ENCODE results near the gene DCLK2. TPM values are rescaled to one million over a fixed set of nuclear protein-coding genes. Genes with fewer than 3 reads are reported as not detected.

The DCLK2 gene
- total RNA-seq, 2 donors from 2014 or later, result 3.0 to 3.1 TPM

DNA sequence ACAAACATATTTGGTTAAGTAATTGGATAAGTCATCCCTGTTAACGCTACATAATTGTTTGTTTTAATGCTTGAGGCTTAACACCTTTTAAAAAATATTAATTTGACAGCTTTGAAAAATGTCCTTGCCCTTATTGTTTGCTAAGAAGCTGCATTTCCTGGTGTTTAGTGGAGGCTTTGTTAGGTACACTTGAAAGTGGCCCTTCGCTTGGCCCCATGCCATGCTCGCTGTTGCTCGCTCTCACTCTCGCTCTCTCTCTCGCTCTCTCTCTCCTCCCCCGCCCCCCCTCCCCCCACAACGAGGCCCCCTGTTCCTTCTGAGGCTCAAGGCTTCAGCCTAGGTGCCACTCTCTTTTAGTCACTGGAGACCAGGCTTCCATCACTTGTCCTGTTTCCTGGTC lies 139.6 kb downstream of the DCLK2 start:
- ATAC-seq (no peak), DNase-seq (no peak)
- intact Hi-C loops (cut with DNase I, micrococcal nuclease), result loop anchor here in 1 of 2 donors (10.0 kb wide), 1 partner anchor 213 kb away; no protein-coding TSS in a partner anchor

DNA sequence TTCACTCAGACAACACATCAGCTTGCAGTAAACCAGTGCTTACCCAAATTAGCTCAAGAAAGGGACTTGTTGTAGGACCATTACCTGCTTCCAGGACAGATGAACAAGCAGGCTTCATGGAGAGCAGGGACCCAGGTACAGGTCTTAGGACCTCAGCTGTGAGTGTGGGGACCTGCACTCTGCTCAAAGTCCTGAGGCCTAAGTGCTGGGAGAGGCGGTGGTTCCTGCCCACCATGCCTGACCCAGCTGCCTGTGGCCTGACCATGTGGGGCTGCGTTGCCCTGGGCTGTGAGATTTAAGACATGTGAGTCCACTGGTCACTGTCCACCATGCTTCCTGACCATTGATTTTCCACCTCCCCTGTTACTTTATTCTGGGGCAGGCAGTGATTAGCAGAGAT lies 140.2 kb downstream of the DCLK2 start:
- DNase-seq, result no peak
- no peak for ATAC-seq
- intact Hi-C loops (cut with DNase I, micrococcal nuclease), result loop anchor here in 1 of 2 donors (10.0 kb wide), 1 partner anchor 214 kb away; no protein-coding TSS in a partner anchor

DNA sequence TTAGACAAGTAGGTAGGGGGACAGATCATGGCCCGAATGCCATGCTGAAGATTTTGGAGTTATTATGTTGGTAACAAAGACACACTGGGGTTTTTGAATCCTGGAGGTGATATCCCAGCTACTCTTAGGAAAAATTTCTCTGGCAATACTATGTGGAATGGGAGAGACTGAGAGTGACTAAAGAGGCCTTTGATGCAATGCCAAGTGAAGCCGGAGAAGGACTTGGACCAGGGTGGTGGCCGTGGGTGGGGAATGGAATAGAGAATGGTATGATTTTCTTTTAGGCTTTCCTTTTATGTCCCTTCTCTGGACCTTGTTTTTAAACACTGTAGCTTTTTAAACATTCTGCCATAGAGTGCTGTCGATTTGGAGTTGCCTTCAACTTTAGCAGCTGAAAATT lies 141.6 kb downstream of the DCLK2 start:
- DNase-seq (no peak), ATAC-seq (no peak)
- intact Hi-C loops (cut with DNase I, micrococcal nuclease), result loop anchor here in 1 of 2 donors (10.0 kb wide), 1 partner anchor 215 kb away; no protein-coding TSS in a partner anchor

DNA sequence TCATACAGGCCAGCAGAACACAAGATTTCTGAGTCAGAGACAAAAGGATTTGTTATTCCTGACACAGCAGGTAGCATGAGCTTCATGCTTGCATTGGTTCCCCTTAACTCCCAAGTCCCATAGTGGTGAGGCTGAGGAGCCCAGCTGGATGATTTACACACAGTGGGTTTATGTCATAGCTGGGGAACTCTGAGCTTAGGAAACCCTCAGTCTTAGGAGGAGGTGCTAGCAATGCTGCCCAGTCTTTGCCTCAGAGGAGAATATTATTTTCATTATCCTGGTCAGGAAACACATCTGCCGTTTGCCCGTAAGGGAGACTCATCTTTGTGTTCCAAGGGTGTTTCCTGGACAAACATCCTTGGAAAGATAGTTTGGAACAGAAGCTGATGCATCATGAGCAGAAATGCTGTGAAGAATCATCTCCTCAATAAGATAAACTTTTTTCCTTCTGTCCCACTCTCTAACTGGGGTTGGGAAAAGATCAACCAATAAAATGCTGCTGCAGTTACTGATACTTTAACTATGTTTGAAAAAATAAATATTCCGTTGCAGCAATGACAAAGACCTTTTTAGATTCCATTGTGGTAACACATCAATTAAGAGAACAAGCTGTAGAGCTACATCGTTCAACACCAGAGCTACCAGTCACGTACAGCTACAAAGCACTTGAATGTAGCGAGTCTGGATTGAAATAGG lies 146.8 kb downstream of the DCLK2 start:
- intact Hi-C loops (cut with DNase I, micrococcal nuclease), result no loop called here
- no peak for DNase-seq
- no peak for ATAC-seq

DNA sequence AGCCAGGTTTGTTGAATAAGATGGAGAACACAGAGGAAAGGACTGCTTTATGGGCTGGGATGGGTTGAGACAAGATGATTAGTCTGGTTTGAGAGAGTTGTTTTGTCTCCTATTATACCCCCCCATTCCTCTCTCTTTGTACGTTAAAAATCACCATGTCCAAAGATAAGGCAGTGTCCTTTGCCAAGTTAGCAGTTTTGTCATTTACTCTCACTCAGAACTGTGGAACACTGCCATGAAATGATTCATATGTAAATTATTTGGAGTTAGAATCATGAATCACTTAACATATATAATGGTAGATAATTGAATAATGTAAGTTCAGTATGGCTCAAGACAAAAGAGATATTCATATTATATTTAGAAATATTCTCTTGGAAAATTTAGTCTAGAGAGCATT lies 151.3 kb downstream of the DCLK2 start:
- intact Hi-C loops (cut with DNase I, micrococcal nuclease), result no loop called here
- DNase-seq (no peak), ATAC-seq (no peak)

DNA sequence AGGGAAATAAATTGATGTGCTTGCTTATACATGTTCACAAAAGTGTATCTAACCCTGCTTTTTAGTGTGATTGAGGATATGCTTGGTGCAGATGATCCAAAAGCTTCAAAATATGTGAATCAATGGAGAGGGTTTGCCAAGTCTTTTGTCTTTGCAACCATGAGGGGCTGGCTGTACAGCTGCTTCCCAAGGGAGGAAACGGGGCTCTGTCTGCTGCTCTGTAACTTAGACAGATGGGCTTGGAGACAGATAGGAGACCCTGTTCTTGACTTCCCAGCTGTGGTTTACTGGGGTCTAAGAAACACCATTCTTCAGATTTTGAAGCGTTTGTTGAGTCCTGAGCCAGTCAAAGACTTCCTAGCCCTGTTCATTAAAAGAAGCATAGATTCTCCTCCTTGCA lies 152.3 kb downstream of the DCLK2 start:
- DNase-seq, result no peak
- intact Hi-C loops (cut with DNase I, micrococcal nuclease), result no loop called here
- no peak for ATAC-seq

DNA sequence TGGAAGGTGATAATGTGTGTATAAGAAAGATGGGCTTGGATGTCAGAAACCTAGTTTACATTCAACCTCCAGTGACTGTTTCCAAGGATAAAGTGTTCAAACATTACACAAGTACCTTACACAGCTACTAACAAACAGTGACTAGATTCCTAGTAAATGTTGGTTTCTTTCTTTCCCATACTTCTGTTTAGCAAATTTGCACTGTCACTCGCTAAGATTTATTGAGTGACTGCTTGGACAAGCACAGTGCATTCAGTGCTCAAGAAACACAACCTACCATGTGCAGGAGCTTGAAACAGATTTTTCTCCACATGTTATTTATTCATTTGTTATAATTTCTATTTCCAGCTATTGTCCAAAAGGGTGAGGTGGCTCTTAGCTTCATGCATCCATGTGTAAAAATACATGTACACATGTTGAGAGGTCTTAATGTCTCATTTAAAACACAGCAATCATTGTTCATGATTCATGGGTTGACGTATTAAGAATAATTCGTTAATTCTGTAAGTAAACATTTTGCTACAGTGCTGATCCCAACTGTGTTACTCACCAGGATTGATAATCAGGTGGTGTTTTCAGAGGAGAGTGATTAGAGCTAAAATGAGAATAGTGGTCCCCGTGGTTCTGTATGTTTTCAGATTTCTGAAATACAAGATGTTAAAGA lies 153.0 kb downstream of the DCLK2 start:
- intact Hi-C loops (cut with DNase I, micrococcal nuclease), result no loop called here
- no peak for DNase-seq
- ATAC-seq, result no peak

DNA sequence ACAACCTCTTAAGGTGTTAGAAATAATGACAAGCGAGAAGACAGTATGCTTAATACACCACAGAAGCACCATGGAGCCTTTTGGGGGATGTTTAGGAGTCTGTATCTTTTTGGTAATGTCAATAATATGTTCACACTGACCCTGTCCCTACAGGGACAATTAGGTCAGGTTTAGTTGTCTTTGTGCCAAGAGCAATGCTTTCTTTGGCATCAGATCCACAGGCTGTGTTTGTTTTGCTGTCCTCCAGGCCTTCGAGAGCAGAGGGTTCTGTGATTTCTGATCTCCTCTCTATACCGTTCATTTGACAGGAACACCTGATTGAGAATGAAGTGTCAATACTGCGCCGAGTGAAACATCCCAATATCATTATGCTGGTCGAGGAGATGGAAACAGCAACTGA lies 153.8 kb downstream of the DCLK2 start:
- intact Hi-C loops (cut with DNase I, micrococcal nuclease), result no loop called here
- no peak for ATAC-seq
- DNase-seq, result no peak

DNA sequence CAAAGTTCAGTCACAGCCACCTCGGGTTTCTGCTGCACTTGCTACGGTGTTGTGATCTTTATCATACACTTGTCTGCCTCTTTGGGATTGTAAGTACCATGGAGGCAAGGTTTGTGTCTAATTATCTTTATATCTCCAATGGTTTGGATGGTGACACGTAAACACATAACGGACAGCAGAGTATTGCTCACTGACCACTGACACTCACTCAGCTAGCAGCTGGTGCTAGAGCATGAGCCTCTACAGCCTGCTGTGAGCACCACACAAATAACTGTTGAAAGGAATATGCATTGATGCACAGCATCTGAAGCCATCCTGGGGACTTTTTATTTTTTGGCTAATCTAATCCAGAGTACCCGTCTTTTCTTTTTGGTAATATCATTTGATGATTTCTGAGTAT lies 156.0 kb downstream of the DCLK2 start:
- intact Hi-C loops (cut with DNase I, micrococcal nuclease), result no loop called here
- no peak for ATAC-seq
- DNase-seq, result no peak

DNA sequence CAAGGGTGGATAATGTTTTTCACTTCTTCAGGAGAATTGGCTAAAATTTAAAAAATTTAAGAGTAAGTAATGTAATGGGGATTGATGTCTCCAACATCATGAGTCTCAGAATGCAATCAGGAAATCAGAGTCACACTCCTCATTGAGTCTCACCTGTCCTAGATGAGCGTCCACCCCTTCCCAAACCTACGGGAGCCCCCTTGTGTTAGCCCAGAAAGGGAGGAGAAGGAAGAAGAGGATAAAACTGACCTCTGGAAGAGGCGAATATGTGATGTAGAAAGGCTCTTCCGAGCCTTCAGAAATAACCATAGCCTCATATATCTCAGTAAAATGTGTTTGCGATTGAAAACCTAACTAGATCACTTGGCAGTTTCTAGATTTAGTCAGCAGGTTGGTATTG lies 157.1 kb downstream of the DCLK2 start:
- ATAC-seq (no peak), DNase-seq (no peak)
- intact Hi-C loops (cut with DNase I, micrococcal nuclease), result no loop called here

DNA sequence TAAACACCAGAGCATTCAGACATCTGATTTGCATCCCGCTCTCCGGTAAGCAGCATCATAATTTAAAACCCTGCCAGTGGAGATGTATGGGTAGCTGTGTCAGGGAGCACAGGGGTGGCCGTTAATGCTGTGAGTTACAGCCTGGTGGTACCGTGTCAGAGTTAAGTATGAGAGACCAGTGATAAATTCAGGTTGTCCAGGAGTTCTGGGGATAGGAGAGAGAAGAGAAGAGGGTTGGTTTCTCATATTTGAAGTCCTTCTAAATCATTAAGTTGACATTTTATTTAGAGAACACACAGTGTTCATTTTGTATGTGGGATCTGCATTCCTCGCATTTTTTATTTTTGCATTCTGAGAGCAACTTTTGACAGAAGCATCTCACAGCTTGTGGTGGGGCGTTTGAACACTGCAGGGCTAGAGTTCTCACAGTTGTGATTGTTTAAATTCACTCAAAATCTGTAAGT lies 157.6 kb downstream of the DCLK2 start:
- no peak for ATAC-seq

DNA sequence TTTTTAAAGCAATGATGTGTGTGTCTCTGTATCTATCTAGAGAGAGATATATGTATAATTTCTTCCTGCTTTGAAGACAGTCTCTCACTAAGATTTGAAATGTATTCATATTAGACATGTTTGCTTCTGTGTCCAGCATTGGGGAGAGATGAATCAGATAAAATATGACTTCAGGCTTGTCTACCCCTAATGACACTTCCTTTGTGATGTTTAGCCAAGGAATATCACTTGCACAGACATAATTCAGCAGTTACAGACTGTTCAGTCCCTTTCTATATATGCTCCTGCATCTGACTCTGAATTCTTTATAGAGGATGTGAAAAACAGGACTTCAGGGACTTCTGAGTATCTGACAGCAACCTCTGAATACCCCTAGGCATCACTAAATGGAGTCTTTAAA lies 158.4 kb downstream of the DCLK2 start:
- intact Hi-C loops (cut with DNase I, micrococcal nuclease), result no loop called here

More for the DNA sequence above, 157.6 kb downstream of the DCLK2 start:
- DNase-seq, result no peak
- intact Hi-C loops (cut with DNase I, micrococcal nuclease), result no loop called here

DNA sequence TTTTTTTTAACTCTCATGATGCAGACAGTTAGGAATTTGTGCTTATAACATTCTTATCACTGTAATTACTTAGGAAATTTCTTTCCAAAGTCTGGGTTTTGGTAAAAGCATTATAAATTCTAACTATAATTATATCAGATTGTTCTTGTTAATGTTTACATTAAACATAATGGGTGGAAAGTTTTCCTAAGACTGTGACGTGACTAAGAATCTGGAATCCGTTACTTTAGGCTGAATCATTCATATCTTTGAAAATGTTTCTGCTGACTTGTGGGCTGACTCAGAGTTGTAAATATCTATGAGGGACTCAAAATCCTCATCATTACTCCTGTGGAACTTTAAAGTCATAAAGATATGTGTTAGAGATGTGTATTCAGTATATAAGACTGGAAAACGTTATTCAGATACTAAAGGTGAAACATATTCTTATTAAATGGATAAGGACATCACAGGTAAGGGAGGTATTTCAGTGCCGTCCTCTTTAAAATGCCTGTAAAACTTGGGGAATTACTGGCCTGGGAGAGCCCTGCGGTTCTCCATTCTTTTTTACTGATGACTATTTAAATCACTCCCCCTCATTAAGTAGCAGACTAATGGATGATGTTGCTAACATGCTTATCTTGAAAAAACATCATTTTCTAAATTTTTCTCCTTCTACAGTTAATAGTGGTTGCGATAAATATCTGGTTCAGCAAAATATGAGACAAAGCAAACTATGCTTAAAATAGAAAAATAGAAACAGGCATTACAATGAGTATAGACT lies 159.0 kb downstream of the DCLK2 start:
- no peak for DNase-seq
- intact Hi-C loops (cut with DNase I, micrococcal nuclease), result no loop called here
- no peak for ATAC-seq

More for the DNA sequence above, 158.4 kb downstream of the DCLK2 start:
- DNase-seq, result no peak
- ATAC-seq, result no peak

DNA sequence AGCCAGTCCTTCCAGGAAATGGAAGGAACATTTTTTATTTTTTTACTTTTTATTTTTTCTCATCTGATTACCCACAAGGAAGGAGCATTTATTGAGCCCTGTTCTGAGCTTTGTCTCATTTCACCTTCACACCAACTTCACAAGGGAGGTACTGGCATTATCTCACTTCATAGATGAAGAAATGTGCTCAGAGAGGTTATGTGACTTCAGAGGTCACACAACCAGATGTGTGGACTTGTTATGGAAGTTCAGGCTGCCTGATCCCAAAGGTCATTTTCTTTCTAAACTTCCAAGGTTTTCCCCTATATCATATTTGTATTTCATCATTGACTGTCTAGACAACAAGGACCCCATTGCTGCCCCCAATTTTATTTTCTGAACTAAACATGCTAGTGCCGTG lies 160.3 kb downstream of the DCLK2 start:
- no peak for ATAC-seq
- intact Hi-C loops (cut with DNase I, micrococcal nuclease), result no loop called here

DNA sequence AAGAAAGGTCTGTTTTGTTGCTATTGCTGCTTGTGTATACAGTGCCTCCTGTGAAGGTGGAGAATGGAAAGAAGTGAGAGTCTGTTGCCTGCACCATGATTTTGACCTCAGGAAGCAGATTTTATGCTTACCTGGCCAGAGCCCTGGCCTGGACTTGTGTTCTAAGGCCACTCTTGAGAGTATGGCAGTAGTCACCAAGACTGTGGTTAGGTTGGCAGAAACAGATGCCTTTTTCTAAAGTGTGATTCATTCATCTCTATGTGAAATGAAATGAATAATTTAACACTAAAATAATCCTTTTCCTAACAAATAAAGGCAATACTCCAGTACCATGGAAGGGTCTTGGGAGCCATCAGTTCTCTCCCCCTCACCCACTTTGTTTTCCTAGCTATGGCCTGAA lies 161.8 kb downstream of the DCLK2 start:
- ATAC-seq (no peak), DNase-seq (no peak)
- intact Hi-C loops (cut with DNase I, micrococcal nuclease), result loop anchor here in 1 of 2 donors (10.0 kb wide), 1 partner anchor 225 kb away; no protein-coding TSS in a partner anchor

More for the DNA sequence above, 160.3 kb downstream of the DCLK2 start:
- no peak for DNase-seq

DNA sequence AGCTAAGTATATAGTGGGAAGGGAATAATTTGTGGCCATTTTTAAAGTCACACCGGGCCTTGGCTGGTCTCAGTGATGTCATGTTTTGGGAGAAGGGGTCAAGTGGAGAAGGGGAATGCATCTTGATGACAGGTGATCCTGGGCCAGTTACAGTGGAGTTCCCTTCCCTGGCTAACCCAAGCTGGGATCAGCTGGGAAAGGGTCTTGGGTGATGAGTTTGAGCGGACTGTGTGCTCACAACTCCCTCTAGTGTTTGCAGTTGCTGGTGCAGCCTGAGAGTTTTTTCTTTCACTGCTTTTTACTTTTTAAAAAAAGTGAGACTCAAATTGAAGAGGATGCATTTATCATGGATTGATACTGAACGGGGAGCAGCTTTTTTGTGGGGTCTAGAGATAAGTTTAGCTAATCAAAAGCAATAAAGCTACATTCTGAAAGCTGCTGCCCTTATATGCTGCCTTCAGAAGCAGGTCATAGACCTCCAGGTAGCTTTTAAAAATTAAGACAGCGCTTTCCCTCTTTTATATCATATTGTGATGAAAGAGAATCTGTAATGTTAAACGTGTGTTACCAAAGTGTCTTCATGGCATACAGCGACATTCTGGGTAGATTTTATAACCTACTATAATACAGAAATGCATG lies 164.7 kb downstream of the DCLK2 start:
- intact Hi-C loops (cut with DNase I, micrococcal nuclease), result loop anchor here in 1 of 2 donors (10.0 kb wide), 1 partner anchor 228 kb away; no protein-coding TSS in a partner anchor
- DNase-seq (peak in 1 of 2 donors; percentile 41), ATAC-seq (peak; percentile 68)

DNA sequence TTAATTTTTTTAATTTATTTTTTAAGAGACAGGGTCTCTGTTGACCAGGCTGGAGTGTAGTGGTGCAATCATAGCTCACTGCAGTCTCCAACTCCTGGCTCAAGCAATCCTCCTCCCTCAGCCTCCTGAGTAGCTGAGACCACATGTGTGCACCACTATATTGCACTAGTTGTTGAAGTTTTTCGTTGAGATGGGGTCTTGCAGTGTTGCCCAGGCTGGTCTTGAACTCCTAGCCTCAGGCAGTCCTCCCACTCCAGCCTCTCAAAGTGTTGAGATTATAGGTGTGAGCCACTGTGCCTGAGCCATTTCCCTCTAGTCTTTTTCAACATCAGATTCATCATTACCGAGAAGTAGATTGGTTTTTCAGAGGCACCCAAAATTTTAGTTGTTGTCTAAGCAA lies 165.7 kb downstream of the DCLK2 start:
- intact Hi-C loops (cut with DNase I, micrococcal nuclease), result loop anchor here in 1 of 2 donors (10.0 kb wide), 1 partner anchor 229 kb away; no protein-coding TSS in a partner anchor
- ATAC-seq (no peak), DNase-seq (no peak)

DNA sequence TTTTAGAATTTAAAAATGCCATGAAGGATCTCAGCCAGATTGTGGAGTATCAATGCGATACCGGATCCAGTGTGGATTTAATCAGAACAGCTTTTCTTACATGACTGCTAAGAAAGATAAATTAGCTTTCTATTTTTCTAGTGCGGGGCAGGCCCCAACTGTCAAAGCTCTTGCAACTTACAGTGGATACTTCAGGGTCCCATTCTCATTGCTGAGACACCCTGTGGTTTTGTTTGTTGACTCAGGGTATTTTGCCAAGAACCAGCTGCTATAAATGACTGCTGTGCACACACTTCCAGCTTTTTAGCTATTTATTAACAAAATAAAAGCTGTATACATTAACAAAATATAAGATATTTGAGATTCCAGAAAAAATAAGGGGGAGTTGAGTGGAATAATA lies 166.4 kb downstream of the DCLK2 start:
- intact Hi-C loops (cut with DNase I, micrococcal nuclease), result loop anchor here in 1 of 2 donors (10.0 kb wide), 1 partner anchor 230 kb away; no protein-coding TSS in a partner anchor
- DNase-seq, result no peak
- peak; percentile 66 for ATAC-seq

DNA sequence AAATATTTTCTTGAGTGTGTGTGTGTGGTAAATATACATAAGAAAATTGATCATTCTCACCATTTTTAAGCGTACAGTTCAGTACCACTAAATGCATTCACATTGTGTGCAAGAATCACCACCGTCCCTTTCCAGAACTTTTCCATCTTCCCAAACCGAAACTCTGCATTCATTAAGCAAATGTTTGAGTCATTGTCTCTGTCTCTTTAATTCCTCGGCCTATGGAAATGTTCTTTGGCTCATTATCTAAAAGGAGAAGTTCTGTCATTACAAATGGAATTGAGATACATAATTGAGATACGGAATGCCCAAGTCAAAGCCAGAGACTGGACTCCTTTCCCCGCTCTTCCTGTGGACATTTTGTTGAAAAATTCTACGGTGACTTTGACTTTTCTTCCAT lies 168.9 kb downstream of the DCLK2 start:
- ATAC-seq (no peak), DNase-seq (no peak)
- intact Hi-C loops (cut with DNase I, micrococcal nuclease), result loop anchor here in 1 of 2 donors (10.0 kb wide), 1 partner anchor 232 kb away; no protein-coding TSS in a partner anchor
